Activated CD8-positive, alpha-beta T cell treated with anti-CD3 and anti-CD28 coated beads, Interleukin-2, amount 10 ng/mL, durations not matched to agents 7 days and 5 days (primary cell): ENCODE results near the gene LRCOL1. TPM values are rescaled to one million over a fixed set of nuclear protein-coding genes. Genes with fewer than 3 reads are reported as not detected.
A peak's percentile ranks its signal among the peaks of the same experiment; 100 is the strongest.

ENCODE experiments used
- ATAC-seq: fragments of 150-1000 bp; cut with Tn5 transposase; one replicate; pipeline ENCODE4 v1.10.0; 2021; ENCODE audit warnings: moderate library complexity
- CTCF ChIA-PET: fragments of 350-600 bp; sonication (Branson Sonifier 250); formaldehyde crosslinking; loops from one replicate; lab custom pipeline; 2021; ENCODE audit warnings: antibody characterized with exemption; lab: Charles Lee
- POLR2A ChIA-PET: fragments of 350-600 bp; sonication (Branson Sonifier 250); formaldehyde crosslinking; loops from one replicate; lab custom pipeline; 2021; ENCODE audit warnings: antibody characterized with exemption; lab: Charles Lee
- DNase-seq: peaks from one replicate; pipeline ENCODE4 v3.0.0-alpha.2; 2020
- H3K27ac Mint-ChIP-seq: one replicate; pipeline ENCODE4 v1.8.0; 2021; ENCODE audit warnings: mild to moderate bottlenecking, mixed read lengths
- H3K27me3 Mint-ChIP-seq: one replicate; pipeline ENCODE4 v1.8.0; 2021; ENCODE audit warnings: low read depth, mixed read lengths
- H3K36me3 Mint-ChIP-seq: one replicate; pipeline ENCODE4 v1.8.0; 2021; ENCODE audit warnings: low read depth, mixed read lengths
- H3K4me1 Mint-ChIP-seq: one replicate; pipeline ENCODE4 v1.8.0; 2021; ENCODE audit warnings: low read depth, mixed read lengths
- H3K4me3 Mint-ChIP-seq: one replicate; pipeline ENCODE4 v1.8.0; 2021; ENCODE audit warnings: mild to moderate bottlenecking, mixed read lengths
- H3K9me3 Mint-ChIP-seq: one replicate; pipeline ENCODE4 v1.8.0; 2022; ENCODE audit warnings: mixed read lengths; ENCODE audit not compliant: insufficient read depth
- microRNA-seq: library from miRNA; unstranded; fragments of <30 nt; microRNA quantifications from one replicate; pipeline ENCODE4 v1.2.0, GENCODE V29; 2022
- total RNA-seq, 2 experiments: library from RNA; stranded (reverse); gene quantifications; one replicate each; pipeline ENCODE4 v1.2.3, GENCODE V29; 2021

LRCOL1 gene
- total RNA-seq, 2 experiments from 2014 or later, result not detected

GRCh38 chr12:132555686-132556085 lies 54.7 kb downstream of the LRCOL1 start:
- no peak overlapping the region for H3K4me3 Mint-ChIP-seq
- peaks cover 6% of the 10 kb centered on the region for H3K27me3 Mint-ChIP-seq

GRCh38 chr12:132554845-132555630 lies 55.3 kb downstream of the LRCOL1 start:
- POLR2A ChIA-PET, result no interaction called here
- Mint-ChIP-seq H3K27ac (no peak overlapping the region), H3K4me3 (no peak overlapping the region), H3K36me3 (no peaks in the 10 kb centered on the region), H3K9me3 (no peaks in the 10 kb centered on the region), H3K4me1 (peaks cover 17% of the 10 kb centered on the region), H3K27me3 (peaks cover 6% of the 10 kb centered on the region)
- peak; percentile 47 for DNase-seq
- ATAC-seq, result no peak
- CTCF ChIA-PET, result interaction anchor here (1.0 to 1.2 kb wide), 3 partner anchors 60 to 140 kb away, joined by 3 to 8 read pairs (median 3); no protein-coding TSS in a partner anchor

More at GRCh38 chr12:132555686-132556085, 54.7 kb downstream of the LRCOL1 start:
- Mint-ChIP-seq H3K27ac (no peak overlapping the region), H3K4me1 (peaks cover 18% of the 10 kb centered on the region), H3K36me3 (no peaks in the 10 kb centered on the region), H3K9me3 (no peaks in the 10 kb centered on the region)
- DNase-seq (no peak), ATAC-seq (no peak)
- POLR2A ChIA-PET, result no interaction called here
- CTCF ChIA-PET, result no interaction called here

Small RNA genes lying within 50 kb of the gene (microRNA-seq; reads per million reads assigned to microRNA genes)
- 5.7 reads per million, percentile 7 among the genes with 10 or more reads in this experiment for gene MIR6763

Other genes with a start within 250 kb of the LRCOL1 start
- gene FBRSL1, start 120.4 kb downstream of the LRCOL1 start, total RNA-seq, result 10 to 100 TPM; 51.2 to 58.5 TPM
- not detected for gene P2RX2, start 8.2 kb upstream of the LRCOL1 start, total RNA-seq
- gene POLE, start 76.8 kb upstream of the LRCOL1 start, total RNA-seq, result 100 to 1,000 TPM; 200 to 202 TPM
- 10 to 100 TPM; 38.0 to 40.6 TPM for gene PXMP2, start 77.0 kb upstream of the LRCOL1 start, total RNA-seq
- 10 to 100 TPM; 59.3 to 59.8 TPM for gene PGAM5, start 100.3 kb upstream of the LRCOL1 start, total RNA-seq
- 100 to 1,000 TPM in 1 of 2 experiments, 10 to 100 TPM in 1; 95.7 to 101 TPM for gene ANKLE2, start 151.2 kb upstream of the LRCOL1 start, total RNA-seq
- 10 to 100 TPM; 63.7 to 69.3 TPM for gene GOLGA3, start 218.3 kb upstream of the LRCOL1 start, total RNA-seq